Thymus (tissue), 14 donors: ENCODE data around the gene SON. TPM values are rescaled to one million over a fixed set of nuclear protein-coding genes. Genes with fewer than 3 reads are reported as not detected.
"Not testable (repeated sequence)": the region's sequence is repeated elsewhere in the genome, so short reads cannot be mapped to it uniquely, and the experiment has no call there.

Experiments used
- DNase-seq, 9 donors: peaks; one replicate each; pipeline ENCODE4 v3.0.0-alpha.2; 2013; ENCODE audit warnings: low spot score in 9 of 9, low read depth in 6 of 9, missing footprints in 1 of 9
- H3K27ac ChIP-seq, 2 donors: one replicate each; pipeline ENCODE4 v1.5.1; 2013; ENCODE audit warnings: control low read depth in 1 of 2, low read depth in 1 of 2, low read length in 1 of 2, mild to moderate bottlenecking in 1 of 2, moderate library complexity in 1 of 2
- H3K27me3 ChIP-seq, 2 donors: one replicate each; pipeline ENCODE4 v1.5.1; 2013; ENCODE audit warnings: low read length in 1 of 2; ENCODE audit not compliant: control insufficient read depth in 2 of 2, insufficient read depth in 1 of 2
- H3K36me3 ChIP-seq, 2 donors: one replicate each; pipeline ENCODE4 v1.5.1; 2013; ENCODE audit warnings: low read length in 1 of 2, mild to moderate bottlenecking in 1 of 2, moderate library complexity in 1 of 2; ENCODE audit not compliant: control insufficient read depth in 2 of 2, insufficient read depth in 2 of 2
- H3K4me1 ChIP-seq, 2 donors: one replicate each; pipeline ENCODE4 v1.5.1; 2013; ENCODE audit warnings: low read length in 2 of 2; ENCODE audit not compliant: control insufficient read depth in 2 of 2, insufficient read depth in 2 of 2
- H3K4me3 ChIP-seq, 2 donors: one replicate each; pipeline ENCODE4 v1.5.1; 2013; ENCODE audit warnings: low read length in 2 of 2, control low read depth in 1 of 2, mild to moderate bottlenecking in 1 of 2
- H3K9me3 ChIP-seq, 2 donors: one replicate each; pipeline ENCODE4 v1.5.1; 2013; ENCODE audit warnings: low read length in 1 of 2, mild to moderate bottlenecking in 1 of 2; ENCODE audit not compliant: control insufficient read depth in 2 of 2, insufficient read depth in 1 of 2
- WGBS: extraction: QIAGEN DNeasy Blood & Tissue Kit; methylation state at CpG from one replicate; pipeline ENCODE4 v1.1.7; 2013; 5-methylcytosine and 5-hydroxymethylcytosine counted together
- long read RNA-seq, 10 donors: transcript quantifications; one replicate each; lab custom pipeline, GENCODE V29; 2026
- polyA plus RNA-seq: library from polyadenylated mRNA; stranded (reverse); fragments of 200-250 nt; gene quantifications from one replicate; pipeline ENCODE4 v1.2.3, GENCODE V29; 2013
- total RNA-seq: library from RNA; stranded (reverse); fragments of 120-200 nt; gene quantifications from one replicate; pipeline ENCODE4 v1.2.4, GENCODE V29; 2013
- donor health status: healthy.

Gene SON
- total RNA-seq (100 TPM), polyA plus RNA-seq (265 TPM)
- long read RNA-seq, donor 1, full-length matches to known transcripts, result 2 of 2 reads
- long read RNA-seq, donor 1, partial matches to known transcripts, result 0 of 2 reads
- long read RNA-seq, donor 1, other reads (novel, unspliced or antisense), result 0 of 2 reads
- long read RNA-seq, donor 2, full-length matches to known transcripts, result 99 of 617 reads
- long read RNA-seq, donor 2, partial matches to known transcripts, result 485 of 617 reads
- long read RNA-seq, donor 2, other reads (novel, unspliced or antisense), result 33 of 617 reads
- long read RNA-seq, donor 3, full-length matches to known transcripts, result 47 of 227 reads
- long read RNA-seq, donor 3, partial matches to known transcripts, result 175 of 227 reads
- long read RNA-seq, donor 3, other reads (novel, unspliced or antisense), result 5 of 227 reads
- long read RNA-seq, donor 4, full-length matches to known transcripts, result 20 of 161 reads
- long read RNA-seq, donor 4, partial matches to known transcripts, result 141 of 161 reads
- long read RNA-seq, donor 4, other reads (novel, unspliced or antisense), result 0 of 161 reads
- long read RNA-seq, donor 5, full-length matches to known transcripts, result 43 of 247 reads
- long read RNA-seq, donor 5, partial matches to known transcripts, result 199 of 247 reads
- long read RNA-seq, donor 5, other reads (novel, unspliced or antisense), result 5 of 247 reads
- long read RNA-seq, donor 6, full-length matches to known transcripts, result 44 of 180 reads
- long read RNA-seq, donor 6, partial matches to known transcripts, result 136 of 180 reads
- long read RNA-seq, donor 6, other reads (novel, unspliced or antisense), result 0 of 180 reads
- long read RNA-seq, donor 7, full-length matches to known transcripts, result 24 of 239 reads
- long read RNA-seq, donor 7, partial matches to known transcripts, result 215 of 239 reads
- long read RNA-seq, donor 7, other reads (novel, unspliced or antisense), result 0 of 239 reads
- long read RNA-seq, donor 8, partial matches to known transcripts, result 91 of 97 reads
- long read RNA-seq, donor 8, other reads (novel, unspliced or antisense), result 0 of 97 reads
- long read RNA-seq, donor 9, full-length matches to known transcripts, result 18 of 175 reads
- long read RNA-seq, donor 9, partial matches to known transcripts, result 157 of 175 reads
- long read RNA-seq, donor 9, other reads (novel, unspliced or antisense), result 0 of 175 reads
- long read RNA-seq, donor 10, full-length matches to known transcripts, result 10 of 122 reads
- long read RNA-seq, donor 10, partial matches to known transcripts, result 112 of 122 reads
- long read RNA-seq, donor 10, other reads (novel, unspliced or antisense), result 0 of 122 reads

- H3K9me3 ChIP-seq, result no peaks in the 10 kb centered on the region
- DNase-seq, result peak; percentile 93 to 99 (median 97)
- peak within 1 kb of the TSS; percentile 92 to 95 for H3K4me3 ChIP-seq
- peaks cover 5 to 6% of the 10 kb centered on the region in 2 donors for H3K4me1 ChIP-seq
- under 1% methylated on average over 56 of the region's 57 CpGs for WGBS
- H3K27me3 ChIP-seq, result no peaks in the 10 kb centered on the region
- H3K36me3 ChIP-seq, result peaks cover 1 to 23% of the 10 kb centered on the region in 2 donors
- peak within 1 kb of the TSS; percentile 98 to 100 for H3K27ac ChIP-seq
Observed at GRCh38 chr21:33542640-33543504, at the start of gene SON. Gene SON, plus strand, starts transcription at chr21:33543038. Its CDS starts 55 bp downstream, at chr21:33543093.

DNA sequence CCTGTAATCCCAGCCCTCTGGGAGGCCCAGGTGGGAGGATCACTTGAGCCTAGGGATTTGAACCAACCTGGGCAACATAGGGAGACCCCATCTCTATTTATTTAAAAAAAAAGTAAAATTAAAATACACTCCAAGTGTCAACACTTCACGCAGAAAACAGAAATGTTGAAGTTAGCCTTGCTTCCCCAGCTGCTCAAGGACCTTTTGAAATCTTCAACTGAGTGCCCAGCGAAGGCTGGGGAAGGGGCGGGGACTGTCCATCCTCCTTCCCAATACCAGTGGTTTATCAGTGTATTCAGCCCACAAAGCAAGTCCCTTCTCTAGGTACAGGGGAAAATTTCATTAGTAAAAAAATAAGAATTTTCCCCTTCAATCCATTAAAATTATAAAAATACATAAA lies 49.1 kb upstream of the SON start:
- WGBS, result 98% methylated on average over 3 of the region's 3 CpGs
- Histone ChIP-seq H3K27ac (no peak overlapping the region), H3K4me1 (peaks cover 2 to 8% of the 10 kb centered on the region in 2 donors), H3K4me3 (no peak overlapping the region), H3K9me3 (no peaks in the 10 kb centered on the region), H3K27me3 (no peaks in the 10 kb centered on the region), H3K36me3 (no peaks in the 10 kb centered on the region)
- DNase-seq, result no peak

GRCh38 chr21:33495743-33496142 lies 47.1 kb upstream of the SON start:
- Histone ChIP-seq H3K36me3 (no peaks in the 10 kb centered on the region), H3K9me3 (no peaks in the 10 kb centered on the region), H3K4me3 (no peak overlapping the region), H3K4me1 (peaks cover 1 to 8% of the 10 kb centered on the region in 2 donors), H3K27me3 (no peaks in the 10 kb centered on the region), H3K27ac (no peak overlapping the region)
- 76% methylated on average over 4 of the region's 4 CpGs for WGBS
- no peak for DNase-seq

DNA sequence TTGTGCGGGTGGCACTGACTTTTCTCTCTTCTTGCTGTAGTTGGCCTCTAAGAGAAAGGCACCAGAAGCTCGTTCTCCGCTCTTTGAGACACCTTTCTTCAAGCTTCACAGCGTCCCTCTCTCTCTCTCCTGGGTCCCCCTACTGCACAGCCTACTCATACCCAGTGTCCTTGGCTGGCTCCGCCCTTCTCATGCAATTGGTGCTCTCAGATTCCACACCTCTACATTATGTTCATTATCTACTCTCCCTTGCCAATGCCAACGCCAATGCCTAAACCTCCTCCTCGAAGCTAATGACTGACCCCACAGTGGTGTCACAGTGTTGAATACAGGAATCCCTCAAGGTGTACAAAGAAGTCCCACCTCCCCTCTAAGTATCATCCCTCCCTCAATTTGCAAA lies 46.5 kb upstream of the SON start:
- peaks cover 0 to 3% of the 10 kb centered on the region in 2 donors for H3K4me1 ChIP-seq
- H3K36me3 ChIP-seq, result no peaks in the 10 kb centered on the region
- WGBS, result 81% methylated on average over 7 of the region's 7 CpGs
- H3K4me3 ChIP-seq, result no peak overlapping the region
- H3K27me3 ChIP-seq, result no peaks in the 10 kb centered on the region
- no peak for DNase-seq
- H3K27ac ChIP-seq, result no peak overlapping the region
- no peaks in the 10 kb centered on the region for H3K9me3 ChIP-seq

DNA sequence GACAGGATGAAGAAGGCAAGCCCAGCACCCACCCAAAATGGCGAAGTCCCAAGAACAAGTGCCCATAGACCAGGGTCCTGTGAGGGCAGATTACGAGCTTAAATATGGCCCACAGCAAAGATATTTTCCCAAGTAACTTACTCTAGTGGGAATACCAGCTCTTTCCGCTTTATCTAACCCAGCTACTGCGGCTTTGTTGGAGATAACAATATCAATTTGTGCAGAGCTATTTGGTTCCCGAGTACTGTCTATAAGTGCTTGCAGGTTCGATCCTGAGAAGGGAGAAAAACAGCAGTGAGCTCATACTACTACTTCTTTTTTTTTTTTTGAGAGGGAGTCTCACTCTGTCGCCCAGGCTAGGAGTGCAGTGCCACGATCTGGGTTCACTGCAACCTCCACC lies 37.0 kb upstream of the SON start:
- Histone ChIP-seq H3K27ac (no peak overlapping the region), H3K4me3 (no peak overlapping the region), H3K36me3 (peaks cover 16 to 45% of the 10 kb centered on the region in 2 donors), H3K9me3 (no peaks in the 10 kb centered on the region), H3K27me3 (no peaks in the 10 kb centered on the region), H3K4me1 (no peaks in the 10 kb centered on the region)
- 97% methylated on average over 8 of the region's 8 CpGs for WGBS
- no peak for DNase-seq

DNA sequence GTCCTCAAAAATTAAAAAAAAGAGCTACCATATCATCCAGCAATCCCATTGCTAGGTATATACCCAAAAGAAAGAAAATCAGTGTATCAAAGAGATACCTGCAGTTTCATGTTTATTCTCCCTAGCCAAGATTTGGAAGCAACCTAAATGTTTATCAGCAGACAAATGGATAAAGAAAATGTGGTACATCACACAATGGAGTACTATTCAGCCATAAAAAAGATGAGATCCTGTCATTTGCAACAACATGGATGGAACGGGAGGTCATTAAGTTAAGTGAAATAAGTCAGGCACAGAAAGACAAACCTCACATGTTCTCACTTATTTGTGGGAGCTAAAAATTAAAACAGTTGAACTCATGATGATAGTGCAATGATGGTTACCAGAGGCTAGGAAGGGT lies 35.8 kb upstream of the SON start:
- not testable (repeated sequence) for H3K27ac ChIP-seq, H3K4me1 ChIP-seq, H3K27me3 ChIP-seq, H3K9me3 ChIP-seq, DNase-seq, H3K4me3 ChIP-seq
- WGBS, result 100% methylated on average over 1 of the region's 1 CpG
- peaks cover 21 to 55% of the 10 kb centered on the region in 2 donors for H3K36me3 ChIP-seq

- DNase-seq, result peak in 1 of 9 donors; percentile 10
- no peaks in the 10 kb centered on the region for H3K27me3 ChIP-seq
- no peaks in the 10 kb centered on the region for H3K9me3 ChIP-seq
- peak overlapping the region in 1 of 2 donors; percentile 12 for H3K27ac ChIP-seq
- peaks cover 23 to 59% of the 10 kb centered on the region in 2 donors for H3K36me3 ChIP-seq
- WGBS, result 92% methylated on average over 8 of the region's 8 CpGs
- no peaks in the 10 kb centered on the region for H3K4me1 ChIP-seq
- H3K4me3 ChIP-seq, result no peak overlapping the region
Observed at GRCh38 chr21:33510826-33511225, 32.0 kb upstream of the SON start.

GRCh38 chr21:33511639-33512038 lies 31.2 kb upstream of the SON start:
- Histone ChIP-seq H3K4me3 (no peak overlapping the region), H3K36me3 (peaks cover 23 to 62% of the 10 kb centered on the region in 2 donors), H3K4me1 (no peaks in the 10 kb centered on the region), H3K9me3 (no peaks in the 10 kb centered on the region), H3K27me3 (no peaks in the 10 kb centered on the region), H3K27ac (no peak overlapping the region)
- WGBS, result 98% methylated on average over 4 of the region's 4 CpGs
- DNase-seq, result no peak
